ENCODE results near the gene TMEM255B. TPM values are rescaled to one million over a fixed set of nuclear protein-coding genes. Genes with fewer than 3 reads are reported as not detected.

TMEM255B gene
- total and polyA plus RNA-seq, 2 of the 4 experiments (the other 2 are of a cell fraction) = 0.36 to 0.94 TPM

Other genes starting within 250 kb of the TMEM255B start
- 59.2 and 59.3 TPM in 2 replicates for gene TFDP1, start 174.5 kb upstream of the TMEM255B start, total RNA-seq (2012; rRNA removed)
- gene TFDP1, start 174.5 kb upstream of the TMEM255B start, polyA plus RNA-seq (2012; rRNA removed) = 97.0 and 97.8 TPM in 2 replicates
- gene ATP4B, start 101.0 kb upstream of the TMEM255B start, total RNA-seq (2012; rRNA removed) = not detected in 2 replicates
- not detected in 2 replicates for gene ATP4B, start 101.0 kb upstream of the TMEM255B start, polyA plus RNA-seq (2012; rRNA removed)
- gene GRK1, start 92.0 kb upstream of the TMEM255B start, total RNA-seq (2012; rRNA removed) = not detected in 2 replicates
- gene GRK1, start 92.0 kb upstream of the TMEM255B start, polyA plus RNA-seq (2012; rRNA removed) = not detected in 2 replicates
- gene GAS6, start 104.8 kb downstream of the TMEM255B start, total RNA-seq (2012; rRNA removed) = 212 and 220 TPM in 2 replicates
- gene GAS6, start 104.8 kb downstream of the TMEM255B start, polyA plus RNA-seq (2012; rRNA removed) = 795 and 823 TPM in 2 replicates
- under 0.01 TPM in 2 replicates for gene C13orf46, start 214.8 kb downstream of the TMEM255B start, total RNA-seq (2012; rRNA removed)
- 2.1 and 2.5 TPM in 2 replicates for gene C13orf46, start 214.8 kb downstream of the TMEM255B start, polyA plus RNA-seq (2012; rRNA removed)

All from IMR-90 (cell line).